ENCODE results near the gene BAG5.

DNA sequence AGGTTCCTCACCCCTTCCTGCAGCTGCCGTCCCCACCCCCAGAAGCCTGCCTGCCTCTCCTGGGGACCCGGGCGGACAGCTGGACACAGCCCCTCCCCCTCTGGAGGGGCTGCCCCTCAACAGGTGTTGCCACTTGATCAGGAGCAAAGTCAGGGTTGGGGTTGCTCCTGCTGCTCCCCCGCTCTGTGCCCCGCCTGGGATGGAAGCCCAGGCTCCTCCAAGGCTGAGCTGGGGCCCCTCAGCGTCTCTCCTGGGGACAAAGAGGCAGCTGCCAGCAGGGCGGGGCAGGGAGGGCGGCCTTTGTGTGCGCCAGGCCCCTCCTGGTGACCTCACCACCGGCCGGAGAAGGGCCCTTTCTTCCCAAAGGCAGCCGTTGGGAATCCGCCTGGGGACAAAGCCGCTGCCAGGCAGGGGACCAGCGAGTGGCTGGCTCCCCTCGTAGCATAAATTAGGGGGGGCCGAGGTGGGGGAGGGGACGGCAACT, 19.8 kb downstream of the BAG5 start:
- TF ChIP-seq POLR2AphosphoS5 (IDR thresholded peaks at IDR 0.05; ENCODE audit: borderline replicate concordance, low read depth, low read length) (no peak), EZH2 (IDR thresholded peaks at IDR 0.05) (no peak), FOXP2 (optimal IDR thresholded peaks at IDR 0.05; ENCODE audit: control extremely low read depth, extremely low read length, insufficient read depth) (no peak)

Data from SK-N-MC (cell line).